Peyer's patch (tissue), 4 donors: ENCODE measurements around the gene ZNF625. TPM values are rescaled to one million over a fixed set of nuclear protein-coding genes. Genes with fewer than 3 reads are reported as not detected.
A peak's percentile ranks its signal among the peaks of the same experiment; 100 is the strongest.

ENCODE experiments used
- DNase-seq, 3 donors: peaks; one replicate each; pipeline ENCODE4 v3.0.0-alpha.2; 2017 to 2019
- H3K27ac ChIP-seq, 4 donors: fragments of 200-600 bp; sonication (generic); one replicate each; pipeline ENCODE4 v1.5.1; 2016 to 2019
- H3K27me3 ChIP-seq, 2 donors: fragments of 200-600 bp; sonication (generic); one replicate each; pipeline ENCODE4 v1.5.1; 2019
- H3K36me3 ChIP-seq, 3 donors: fragments of 200-600 bp; sonication (generic); one replicate each; pipeline ENCODE4 v1.5.1; 2016 to 2019
- H3K4me1 ChIP-seq, 4 donors: fragments of 200-600 bp; sonication (generic); one replicate each; pipeline ENCODE4 v1.5.1; 2016 to 2019
- H3K4me3 ChIP-seq, 4 donors: fragments of 200-600 bp; sonication (generic); 1 replicate in 3 of 4; 2 replicates in 1 of 4; pipeline ENCODE4 v1.5.1; 2016 to 2019; ENCODE audit warnings: mild to moderate bottlenecking in 1 of 4
- H3K9me3 ChIP-seq, 4 donors: fragments of 200-600 bp; sonication (generic); one replicate each; pipeline ENCODE4 v1.5.1; 2016 to 2019; ENCODE audit warnings: mild to moderate bottlenecking in 1 of 4
- POLR2A ChIP-seq, 2 donors: fragments of 450-650 bp; IDR thresholded peaks; one replicate each; pipeline ENCODE4 v1.5.1; 2017; ENCODE audit warnings: antibody characterized with exemption in 2 of 2, mild to moderate bottlenecking in 2 of 2, moderate library complexity in 2 of 2
- total RNA-seq, 4 donors: library from RNA; depleted of rRNA; stranded (reverse); fragments of >200 nt; gene quantifications; one replicate each; pipeline ENCODE4 v1.1.0, GENCODE V29; 2016
- TF ChIP-seq, protein P1 (sequence below), 6 experiments: fragments of 450-650 bp in 4 of 6; fragments of 200-600 bp in 2 of 6; sonication (generic) in 1 of 6; IDR thresholded peaks; one replicate each; pipeline ENCODE4 v1.5.1; 2017 to 2019; ENCODE audit warnings: antibody characterized with exemption in 6 of 6, mild to moderate bottlenecking in 3 of 6, moderate library complexity in 1 of 6

ZNF625 gene
- total RNA-seq, 4 donors from 2014 or later, result 1.7 to 5.8 (median 3.9) TPM

DNA sequence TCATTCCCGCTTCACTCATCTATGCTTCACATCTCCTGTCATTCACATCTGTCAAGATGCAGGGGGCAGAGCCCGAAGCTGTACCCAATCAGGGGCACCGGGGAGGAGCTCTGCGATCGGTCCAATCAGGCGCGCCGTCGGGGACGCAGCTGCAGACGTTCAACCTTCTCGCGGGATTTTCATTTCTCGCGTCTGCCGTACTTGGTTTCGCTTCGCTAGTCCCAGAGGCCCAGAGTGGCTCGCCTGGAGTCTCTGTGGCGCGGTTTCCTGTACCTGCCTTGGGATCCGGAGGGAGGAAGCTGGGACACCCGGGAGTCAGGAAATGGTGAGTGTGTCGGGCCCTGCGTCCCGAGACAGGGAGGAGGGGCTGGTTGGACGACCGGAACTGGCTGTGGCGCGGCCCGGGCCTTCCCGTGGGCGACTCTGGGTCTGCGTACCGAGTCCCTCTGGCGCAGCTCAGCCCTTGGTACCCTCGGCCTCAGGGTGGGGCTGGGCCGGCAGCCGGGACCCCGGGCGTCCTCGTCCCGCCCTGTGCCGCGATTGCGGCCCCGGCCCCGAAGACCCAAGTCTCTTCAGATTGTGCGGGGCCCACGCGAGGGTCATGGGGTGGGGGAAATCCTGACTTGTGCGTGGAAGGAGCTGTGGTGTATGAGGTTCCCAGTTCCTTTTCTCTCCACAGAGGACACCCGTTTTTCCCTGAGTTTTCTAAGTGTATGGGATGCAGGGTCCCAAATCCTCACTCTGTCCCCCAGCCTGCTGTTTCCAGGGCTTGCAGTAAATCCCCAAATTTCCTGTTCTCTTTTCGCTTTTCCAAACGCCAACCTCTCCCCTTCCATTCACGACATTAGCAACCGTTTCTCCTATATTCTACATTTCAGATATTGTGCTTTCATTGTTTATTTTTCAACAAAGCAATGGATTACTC is 6.6 kb upstream of the ZNF625 start, which contains the start of gene ZNF136:
ZNF136 (plus strand) TSS at position 215 of the 925 bp plus-strand sequence; CDS start at position 323, 108 bp downstream.
- Histone ChIP-seq H3K27me3 (no peaks in the 10 kb centered on the region), H3K9me3 (no peaks in the 10 kb centered on the region), H3K4me3 (peak within 1 kb of the TSS; percentile 61 to 97 (median 86)), H3K36me3 (no peaks in the 10 kb centered on the region), H3K4me1 (peaks cover 0 to 15% (median 4%) of the 10 kb centered on the region in 4 donors), H3K27ac (peak within 1 kb of the TSS; percentile 82 to 99 (median 92))
- TF ChIP-seq, protein P1, sequence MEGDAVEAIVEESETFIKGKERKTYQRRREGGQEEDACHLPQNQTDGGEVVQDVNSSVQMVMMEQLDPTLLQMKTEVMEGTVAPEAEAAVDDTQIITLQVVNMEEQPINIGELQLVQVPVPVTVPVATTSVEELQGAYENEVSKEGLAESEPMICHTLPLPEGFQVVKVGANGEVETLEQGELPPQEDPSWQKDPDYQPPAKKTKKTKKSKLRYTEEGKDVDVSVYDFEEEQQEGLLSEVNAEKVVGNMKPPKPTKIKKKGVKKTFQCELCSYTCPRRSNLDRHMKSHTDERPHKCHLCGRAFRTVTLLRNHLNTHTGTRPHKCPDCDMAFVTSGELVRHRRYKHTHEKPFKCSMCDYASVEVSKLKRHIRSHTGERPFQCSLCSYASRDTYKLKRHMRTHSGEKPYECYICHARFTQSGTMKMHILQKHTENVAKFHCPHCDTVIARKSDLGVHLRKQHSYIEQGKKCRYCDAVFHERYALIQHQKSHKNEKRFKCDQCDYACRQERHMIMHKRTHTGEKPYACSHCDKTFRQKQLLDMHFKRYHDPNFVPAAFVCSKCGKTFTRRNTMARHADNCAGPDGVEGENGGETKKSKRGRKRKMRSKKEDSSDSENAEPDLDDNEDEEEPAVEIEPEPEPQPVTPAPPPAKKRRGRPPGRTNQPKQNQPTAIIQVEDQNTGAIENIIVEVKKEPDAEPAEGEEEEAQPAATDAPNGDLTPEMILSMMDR (IDR thresholded peaks at IDR 0.05), result no peak
- TF ChIP-seq POLR2A (IDR thresholded peaks at IDR 0.05), result peak; percentile 68 to 73
- DNase-seq, result peak; percentile 92 to 98 (median 94)

DNA sequence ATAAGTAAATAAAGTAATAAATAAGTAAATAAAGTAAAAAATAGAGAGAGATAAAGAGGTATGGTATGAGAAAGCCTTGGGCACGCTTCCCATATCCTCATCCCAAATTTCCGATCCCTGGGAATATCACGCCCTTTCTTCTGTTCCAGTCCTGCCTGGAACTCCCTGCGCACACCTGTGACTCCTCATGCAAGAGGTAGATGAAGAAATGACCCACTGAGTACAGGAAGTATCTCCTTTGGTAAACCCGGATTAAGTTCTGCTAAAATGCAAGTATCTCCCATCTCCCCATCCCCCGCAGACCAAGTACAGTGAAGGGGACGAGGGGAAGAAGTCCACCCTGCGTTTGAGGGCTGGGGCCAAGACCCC is 6.0 kb upstream of the ZNF625 start:
- no peak for TF ChIP-seq POLR2A (IDR thresholded peaks at IDR 0.05)
- TF ChIP-seq, protein P1 (IDR thresholded peaks at IDR 0.05), result no peak
- peak overlapping the region; percentile 61 to 97 (median 86) for H3K4me3 ChIP-seq
- no peaks in the 10 kb centered on the region for H3K27me3 ChIP-seq
- no peaks in the 10 kb centered on the region for H3K36me3 ChIP-seq
- H3K4me1 ChIP-seq, result peaks cover 0 to 15% (median 4%) of the 10 kb centered on the region in 4 donors
- no peak for DNase-seq
- H3K9me3 ChIP-seq, result no peaks in the 10 kb centered on the region
- peak overlapping the region; percentile 82 to 99 (median 92) for H3K27ac ChIP-seq

DNA sequence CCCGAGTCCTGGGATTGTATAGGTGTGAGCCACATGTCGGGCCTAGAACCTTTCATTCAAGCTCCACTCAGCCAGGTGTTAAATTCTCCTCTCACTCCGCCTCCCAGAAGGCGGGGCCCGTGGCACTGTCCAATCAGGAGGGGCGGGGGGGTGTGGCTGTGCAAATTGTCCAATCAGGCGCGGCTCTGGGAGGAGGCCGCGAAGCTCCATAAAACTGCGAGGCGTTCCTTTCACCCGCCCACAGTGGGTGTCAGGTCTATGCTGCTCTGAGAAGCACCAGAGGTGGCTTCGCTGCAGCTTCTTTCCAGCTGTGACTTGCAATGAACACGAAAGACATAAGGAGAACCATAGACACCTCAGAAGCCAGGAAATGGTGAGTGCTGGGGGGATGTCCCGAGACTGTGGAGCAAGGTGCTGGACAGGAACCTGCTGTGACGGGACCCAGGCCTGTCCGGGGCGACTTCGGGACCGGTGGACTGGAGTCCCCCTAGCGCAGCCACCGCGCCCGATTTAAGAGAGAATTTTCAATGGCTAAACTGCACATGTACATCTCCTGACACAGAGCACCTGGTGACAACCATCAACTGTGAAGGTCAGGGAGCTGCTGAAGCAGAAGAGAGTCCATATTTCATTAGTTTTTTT is 3.4 kb upstream of the ZNF625 start:
- no peaks in the 10 kb centered on the region for H3K9me3 ChIP-seq
- no peaks in the 10 kb centered on the region for H3K36me3 ChIP-seq
- no peaks in the 10 kb centered on the region for H3K27me3 ChIP-seq
- DNase-seq, result no peak
- peaks cover 0 to 16% (median 8%) of the 10 kb centered on the region in 4 donors for H3K4me1 ChIP-seq
- no peak for TF ChIP-seq POLR2A (IDR thresholded peaks at IDR 0.05)
- TF ChIP-seq, protein P1 (IDR thresholded peaks at IDR 0.05), result no peak
- H3K4me3 ChIP-seq, result no peak overlapping the region
- no peak overlapping the region for H3K27ac ChIP-seq

DNA sequence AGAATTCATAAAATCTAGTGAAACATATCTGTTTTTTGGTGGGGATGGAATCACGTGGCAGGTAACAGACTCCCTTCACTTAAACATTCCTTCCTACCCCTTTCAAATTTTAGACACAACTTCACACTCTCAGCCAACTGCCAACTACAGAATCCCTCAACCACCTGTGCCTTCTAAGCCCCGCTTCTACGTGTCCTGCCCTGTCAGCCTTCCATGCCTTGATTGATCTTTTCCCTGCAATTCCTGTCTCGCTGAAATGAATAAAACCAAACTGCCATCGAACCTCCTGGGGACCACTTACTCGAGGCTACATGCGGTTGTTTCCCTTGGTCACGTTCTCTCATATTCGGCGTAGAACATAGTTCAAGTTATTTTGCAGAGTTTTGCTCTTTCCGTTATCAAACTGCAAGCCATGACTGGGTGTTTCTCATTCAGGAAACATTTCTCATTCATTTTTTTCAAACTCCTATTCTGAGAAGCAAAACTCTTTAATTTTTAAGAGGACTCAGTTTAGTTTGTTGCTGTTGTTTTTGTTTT is 1.1 kb downstream of the ZNF625 start:
- DNase-seq, result no peak
- H3K9me3 ChIP-seq, result no peaks in the 10 kb centered on the region
- TF ChIP-seq, protein P1 (IDR thresholded peaks at IDR 0.05), result no peak
- no peak for TF ChIP-seq POLR2A (IDR thresholded peaks at IDR 0.05)
- no peaks in the 10 kb centered on the region for H3K36me3 ChIP-seq
- H3K27me3 ChIP-seq, result no peaks in the 10 kb centered on the region
- peaks cover 0 to 9% (median 2%) of the 10 kb centered on the region in 4 donors for H3K4me1 ChIP-seq
- H3K4me3 ChIP-seq, result peak overlapping the region; percentile 73 to 81 (median 77)
- peak overlapping the region in 2 of 4 donors; percentile 61 to 73 for H3K27ac ChIP-seq

DNA sequence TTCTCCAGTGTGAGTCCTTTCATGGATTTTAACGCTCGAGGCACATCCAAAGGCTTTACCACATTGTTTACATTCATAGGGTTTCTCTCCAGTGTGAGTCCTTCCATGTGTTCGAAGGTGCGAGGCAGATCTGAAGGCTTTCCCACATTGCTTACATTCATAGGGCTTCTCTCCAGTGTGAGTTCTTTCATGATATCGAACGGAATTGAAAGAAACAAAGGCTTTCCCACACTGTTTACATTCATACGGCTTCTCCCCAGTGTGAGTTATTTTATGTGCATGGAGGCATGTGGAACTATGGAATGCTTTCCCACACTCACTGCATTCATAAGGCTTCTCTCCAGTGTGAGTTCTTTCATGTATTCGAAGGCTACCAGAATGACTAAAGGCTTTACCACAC is 11.2 kb downstream of the ZNF625 start:
- Histone ChIP-seq H3K27ac (no peak overlapping the region), H3K36me3 (peaks cover 0 to 24% (median 0%) of the 10 kb centered on the region in 3 donors), H3K9me3 (peaks cover 0 to 4% (median 0%) of the 10 kb centered on the region in 4 donors), H3K4me1 (peaks cover 0 to 7% (median 0%) of the 10 kb centered on the region in 4 donors), H3K4me3 (no peak overlapping the region), H3K27me3 (no peaks in the 10 kb centered on the region)
- TF ChIP-seq, protein P1 (IDR thresholded peaks at IDR 0.05), result no peak
- no peak for TF ChIP-seq POLR2A (IDR thresholded peaks at IDR 0.05)
- DNase-seq, result no peak
